ENCODE data around the gene LTK.

Gene LTK

DNA sequence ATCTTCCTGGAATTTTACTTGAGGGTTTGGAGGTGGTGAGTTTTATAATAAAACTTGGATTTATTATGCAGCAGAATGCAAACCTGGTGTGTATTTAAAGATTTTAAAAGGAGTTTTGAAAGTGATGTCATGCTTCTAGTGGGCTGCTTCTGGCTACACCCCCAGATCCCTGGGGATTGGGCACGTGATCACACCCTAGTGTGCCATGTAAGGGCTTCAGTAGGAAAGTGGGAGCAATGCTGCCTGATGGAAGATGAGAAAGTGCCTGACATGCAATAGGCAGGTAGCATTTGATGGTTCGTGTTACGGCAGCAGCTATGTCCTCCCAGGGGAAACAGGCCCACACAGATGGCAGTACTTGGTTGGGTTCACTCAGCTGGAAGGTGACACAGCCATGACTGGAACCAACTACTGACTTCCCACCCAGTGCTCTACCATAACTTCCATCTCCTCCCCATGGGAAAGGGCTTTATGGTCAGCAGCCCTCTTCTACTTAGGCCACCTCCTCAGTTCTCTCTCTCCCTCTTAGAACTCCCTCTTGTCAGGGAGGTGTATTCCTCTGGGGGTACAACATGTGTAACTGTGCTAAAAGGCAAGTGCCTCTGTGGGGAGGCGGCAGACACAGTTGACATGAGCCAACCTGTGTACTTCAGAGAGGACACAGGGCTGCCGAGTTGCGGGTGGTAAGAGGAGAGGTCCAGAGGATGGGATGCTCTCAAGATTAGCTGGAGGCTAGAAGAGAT is 14.3 kb downstream of the LTK start:
- Histone ChIP-seq H3K36me3 (ENCODE audit: control insufficient read depth, insufficient read depth, low read length) (no peaks in the 10 kb centered on the region), H3K4me3 (ENCODE audit: insufficient read depth, low read depth, low read length) (no peak overlapping the region), H3K27me3 (ENCODE audit: control insufficient read depth, insufficient read depth, low read length, poor library complexity, severe bottlenecking) (peaks cover 100% of the 10 kb centered on the region), H3K9me3 (ENCODE audit: control insufficient read depth, low read length) (no peaks in the 10 kb centered on the region), H3K27ac (ENCODE audit: insufficient read depth, low read depth, low read length, poor library complexity, severe bottlenecking) (no peak overlapping the region), H3K4me1 (ENCODE audit: control insufficient read depth, insufficient read depth, low read length) (peaks cover 29% of the 10 kb centered on the region)
- 82 to 88% methylated on average over 6 of the region's 6 CpGs for WGBS, 2 experiments

- no peaks in the 10 kb centered on the region for H3K36me3 ChIP-seq (ENCODE audit: control insufficient read depth, insufficient read depth, low read length)
- peaks cover 29% of the 10 kb centered on the region for H3K4me1 ChIP-seq (ENCODE audit: control insufficient read depth, insufficient read depth, low read length)
- WGBS, 2 experiments = 59 to 73% methylated on average over 1 to 2 of the region's 2 CpGs
- H3K27ac ChIP-seq (ENCODE audit: insufficient read depth, low read depth, low read length, poor library complexity, severe bottlenecking) = no peak overlapping the region
- H3K9me3 ChIP-seq (ENCODE audit: control insufficient read depth, low read length) = no peaks in the 10 kb centered on the region
- no peak overlapping the region for H3K4me3 ChIP-seq (ENCODE audit: insufficient read depth, low read depth, low read length)
- H3K27me3 ChIP-seq (ENCODE audit: control insufficient read depth, insufficient read depth, low read length, poor library complexity, severe bottlenecking) = peaks cover 100% of the 10 kb centered on the region
Measured at GRCh38 chr15:41498657-41499056, 15.0 kb downstream of the LTK start.

DNA sequence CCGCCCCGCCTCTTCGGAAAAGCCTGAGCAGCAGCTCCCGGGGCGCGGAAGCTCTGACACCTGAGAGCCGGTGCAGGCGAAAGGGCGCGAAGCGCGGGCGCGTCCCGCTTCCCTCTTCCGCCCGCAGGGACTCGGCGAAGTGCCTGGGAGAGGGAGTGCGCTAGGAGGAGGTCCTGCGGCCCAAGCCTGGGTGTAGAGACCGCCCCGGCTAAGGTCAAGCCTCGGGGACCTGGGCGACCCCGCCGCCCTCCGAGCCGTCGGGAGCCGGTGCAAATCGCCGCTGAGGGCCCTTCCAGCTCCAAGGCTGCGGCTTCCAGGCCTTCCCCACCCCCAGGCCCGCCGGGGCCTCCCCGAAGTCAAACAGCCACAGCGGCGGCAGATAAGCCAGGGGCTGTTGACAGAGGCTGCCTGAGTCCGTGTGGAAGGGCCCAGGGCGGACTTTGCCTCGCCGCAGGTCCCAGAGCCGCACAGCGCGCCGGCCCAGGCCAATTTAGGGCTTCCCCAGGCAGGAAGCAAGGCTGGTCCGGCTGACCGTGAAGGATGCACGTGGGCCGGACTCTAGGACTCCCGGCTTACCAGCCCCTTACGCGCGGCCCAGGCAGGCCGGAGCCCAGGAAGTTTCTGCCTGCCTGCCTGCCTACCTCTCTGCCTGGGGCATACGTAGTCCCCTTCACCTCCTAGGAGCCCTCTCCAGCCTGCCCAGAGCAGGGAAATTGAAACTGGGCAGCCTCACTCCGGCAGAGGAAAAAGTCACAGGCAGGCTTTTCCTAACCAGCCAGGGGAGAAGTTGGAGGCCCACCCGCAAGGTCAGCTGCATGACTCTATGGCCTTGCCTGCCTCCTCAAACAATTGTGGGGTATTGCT is 17.7 kb downstream of the LTK start:
- Histone ChIP-seq H3K36me3 (ENCODE audit: control insufficient read depth, insufficient read depth, low read length) (no peaks in the 10 kb centered on the region), H3K27me3 (ENCODE audit: control insufficient read depth, insufficient read depth, low read length, poor library complexity, severe bottlenecking) (peaks cover 100% of the 10 kb centered on the region), H3K9me3 (ENCODE audit: control insufficient read depth, low read length) (no peaks in the 10 kb centered on the region), H3K4me3 (ENCODE audit: insufficient read depth, low read depth, low read length) (peak overlapping the region; percentile 19), H3K27ac (ENCODE audit: insufficient read depth, low read depth, low read length, poor library complexity, severe bottlenecking) (no peak overlapping the region), H3K4me1 (ENCODE audit: control insufficient read depth, insufficient read depth, low read length) (peaks cover 14% of the 10 kb centered on the region)
- 6 to 7% methylated on average over 59 of the region's 59 CpGs for WGBS, 2 experiments

DNA sequence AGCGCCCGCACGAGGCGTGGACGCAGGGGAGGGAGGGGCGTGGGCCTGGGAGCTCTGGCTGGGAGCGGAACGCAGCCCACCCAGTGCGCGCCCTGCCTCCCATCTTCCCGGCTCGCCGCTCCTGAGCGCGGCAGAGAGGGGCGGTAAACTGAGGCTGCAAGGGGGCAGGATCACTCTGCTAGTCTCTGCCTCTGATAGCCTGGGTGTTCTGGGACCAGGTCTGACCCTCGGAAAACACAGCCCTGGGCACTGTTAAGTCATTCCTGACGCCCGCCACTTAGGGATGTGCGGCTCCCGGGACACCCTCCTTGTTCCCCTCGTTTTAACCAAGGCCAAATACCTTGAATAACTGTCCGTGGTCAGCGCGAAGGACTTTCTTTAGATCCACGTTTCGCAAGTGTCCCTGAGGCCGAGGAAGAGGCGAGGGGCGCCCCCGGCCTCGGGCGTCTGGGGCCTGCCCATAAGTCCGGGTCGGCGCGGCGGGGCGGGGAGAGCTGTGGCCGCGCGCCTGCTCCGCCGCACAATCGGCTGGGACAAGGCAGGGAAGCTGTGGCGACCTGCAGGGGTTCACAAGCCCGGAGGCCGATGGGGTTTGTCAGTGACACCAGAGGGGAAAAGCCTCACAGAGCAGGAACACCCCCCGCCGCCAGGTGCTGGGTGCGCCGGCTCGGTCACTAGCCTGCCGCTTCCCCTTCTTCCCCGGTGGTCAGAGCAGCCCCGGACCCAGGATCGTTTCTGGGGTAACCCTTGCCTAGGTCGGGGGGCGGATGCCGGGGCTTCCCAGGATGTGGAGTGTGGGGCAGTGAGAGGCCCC is 18.5 kb downstream of the LTK start:
- H3K4me1 ChIP-seq (ENCODE audit: control insufficient read depth, insufficient read depth, low read length) = peaks cover 14% of the 10 kb centered on the region
- H3K4me3 ChIP-seq (ENCODE audit: insufficient read depth, low read depth, low read length) = peak overlapping the region; percentile 19
- no peak overlapping the region for H3K27ac ChIP-seq (ENCODE audit: insufficient read depth, low read depth, low read length, poor library complexity, severe bottlenecking)
- no peaks in the 10 kb centered on the region for H3K36me3 ChIP-seq (ENCODE audit: control insufficient read depth, insufficient read depth, low read length)
- WGBS, 2 experiments = 3% methylated on average over 60 of the region's 60 CpGs
- H3K27me3 ChIP-seq (ENCODE audit: control insufficient read depth, insufficient read depth, low read length, poor library complexity, severe bottlenecking) = peaks cover 100% of the 10 kb centered on the region
- no peaks in the 10 kb centered on the region for H3K9me3 ChIP-seq (ENCODE audit: control insufficient read depth, low read length)

DNA sequence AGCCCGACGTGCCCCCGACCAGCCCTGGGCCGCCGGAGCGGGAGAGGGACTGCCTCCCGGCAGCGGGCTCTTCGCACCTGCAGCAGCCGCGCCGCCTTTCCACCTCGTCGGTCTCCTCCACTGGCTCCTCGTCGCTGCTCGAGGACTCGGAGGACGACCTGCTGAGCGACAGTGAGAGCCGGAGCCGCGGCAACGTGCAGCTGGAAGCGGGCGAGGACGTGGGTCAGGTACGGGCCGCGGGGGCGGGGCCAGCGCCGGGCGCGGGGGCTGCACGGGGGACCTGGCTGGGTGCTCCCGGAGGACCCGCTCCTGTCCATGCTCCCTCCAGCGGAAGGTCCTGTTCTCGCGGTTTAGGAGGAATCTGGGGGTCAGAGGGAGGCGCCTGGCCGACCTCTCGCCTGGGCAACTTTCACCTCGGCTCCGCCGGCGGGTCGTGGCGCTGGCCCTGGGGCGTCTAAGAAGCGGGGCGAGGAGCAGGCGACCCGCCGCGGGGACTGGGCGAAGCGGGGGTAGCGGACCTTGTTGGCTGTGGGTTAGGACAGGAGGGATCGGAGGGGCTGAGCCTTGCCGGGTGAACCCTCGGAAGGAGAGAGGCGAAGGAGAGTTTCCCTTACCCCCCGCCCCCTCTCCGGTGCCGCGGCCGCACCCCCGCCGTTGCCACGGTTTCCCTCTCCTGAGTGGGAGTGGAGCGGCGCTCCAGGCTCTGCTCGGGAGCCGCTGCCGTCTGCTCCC is 19.3 kb downstream of the LTK start:
- no peaks in the 10 kb centered on the region for H3K9me3 ChIP-seq (ENCODE audit: control insufficient read depth, low read length)
- H3K4me3 ChIP-seq (ENCODE audit: insufficient read depth, low read depth, low read length) = peak overlapping the region; percentile 55
- no peak overlapping the region for H3K27ac ChIP-seq (ENCODE audit: insufficient read depth, low read depth, low read length, poor library complexity, severe bottlenecking)
- H3K27me3 ChIP-seq (ENCODE audit: control insufficient read depth, insufficient read depth, low read length, poor library complexity, severe bottlenecking) = peaks cover 93% of the 10 kb centered on the region
- WGBS, 2 experiments = 2% methylated on average over 77 of the region's 77 CpGs
- H3K4me1 ChIP-seq (ENCODE audit: control insufficient read depth, insufficient read depth, low read length) = peaks cover 14% of the 10 kb centered on the region
- H3K36me3 ChIP-seq (ENCODE audit: control insufficient read depth, insufficient read depth, low read length) = no peaks in the 10 kb centered on the region

GRCh38 chr15:41493902-41494189 is 19.8 kb downstream of the LTK start:
- H3K4me3 ChIP-seq (ENCODE audit: insufficient read depth, low read depth, low read length) = peak overlapping the region; percentile 55
- no peak overlapping the region for H3K27ac ChIP-seq (ENCODE audit: insufficient read depth, low read depth, low read length, poor library complexity, severe bottlenecking)
- no peaks in the 10 kb centered on the region for H3K36me3 ChIP-seq (ENCODE audit: control insufficient read depth, insufficient read depth, low read length)
- WGBS, 2 experiments = 0 to 1% methylated on average over 41 of the region's 41 CpGs
- H3K4me1 ChIP-seq (ENCODE audit: control insufficient read depth, insufficient read depth, low read length) = peaks cover 14% of the 10 kb centered on the region
- H3K27me3 ChIP-seq (ENCODE audit: control insufficient read depth, insufficient read depth, low read length, poor library complexity, severe bottlenecking) = peaks cover 88% of the 10 kb centered on the region
- no peaks in the 10 kb centered on the region for H3K9me3 ChIP-seq (ENCODE audit: control insufficient read depth, low read length)

DNA sequence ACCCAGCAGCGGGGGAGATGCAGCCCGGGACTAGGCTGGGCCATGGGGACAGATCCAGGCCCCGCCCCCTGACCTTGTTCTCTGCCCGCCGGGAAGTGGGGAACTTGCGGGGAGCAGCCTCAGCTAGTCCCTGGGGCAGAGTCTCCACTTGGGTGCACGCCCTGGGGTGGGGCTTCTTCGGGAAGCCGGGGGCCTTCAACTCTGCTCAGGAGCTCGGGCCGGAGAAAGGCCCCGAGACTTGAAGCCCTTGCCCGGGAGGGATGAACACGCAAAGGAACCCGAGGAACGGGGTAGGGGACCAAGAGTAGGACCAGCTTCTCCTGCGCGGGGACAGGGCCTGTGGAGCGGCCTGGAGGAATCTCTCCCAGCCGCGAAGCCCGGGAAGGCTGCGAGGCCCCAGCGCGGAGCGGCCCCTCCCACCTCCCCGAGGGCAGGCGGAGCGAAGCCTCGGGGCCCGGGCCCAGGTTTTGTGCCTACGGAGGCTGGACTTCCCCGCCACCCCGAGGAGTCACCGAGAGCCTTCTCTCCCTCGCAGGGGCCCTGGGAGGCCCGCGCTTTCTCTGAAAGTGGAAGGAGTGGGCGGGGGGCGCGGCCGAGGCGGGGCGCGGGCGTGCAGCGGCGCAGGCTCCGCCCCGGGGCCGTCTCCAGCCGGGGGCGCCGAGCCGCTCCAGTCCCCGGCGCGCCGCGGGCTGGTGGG is 20.3 kb downstream of the LTK start, which contains the start of gene ITPKA:
TSS of gene ITPKA (plus strand) at position 670 of the 697 bp plus-strand sequence. CDS start 54 bp downstream, outside the sequence.
- Histone ChIP-seq H3K27me3 (ENCODE audit: control insufficient read depth, insufficient read depth, low read length, poor library complexity, severe bottlenecking) (peaks cover 83% of the 10 kb centered on the region), H3K9me3 (ENCODE audit: control insufficient read depth, low read length) (no peaks in the 10 kb centered on the region), H3K4me3 (ENCODE audit: insufficient read depth, low read depth, low read length) (peak within 1 kb of the TSS; percentile 55), H3K27ac (ENCODE audit: insufficient read depth, low read depth, low read length, poor library complexity, severe bottlenecking) (no peak within 1 kb of the TSS), H3K4me1 (ENCODE audit: control insufficient read depth, insufficient read depth, low read length) (peaks cover 14% of the 10 kb centered on the region), H3K36me3 (ENCODE audit: control insufficient read depth, insufficient read depth, low read length) (no peaks in the 10 kb centered on the region)
- 0 to 1% methylated on average over 60 of the region's 60 CpGs for WGBS, 2 experiments

- H3K27me3 ChIP-seq (ENCODE audit: control insufficient read depth, insufficient read depth, low read length, poor library complexity, severe bottlenecking) = peaks cover 77% of the 10 kb centered on the region
- WGBS, 2 experiments = 11 to 13% methylated on average over 15 of the region's 15 CpGs
- no peaks in the 10 kb centered on the region for H3K36me3 ChIP-seq (ENCODE audit: control insufficient read depth, insufficient read depth, low read length)
- H3K4me1 ChIP-seq (ENCODE audit: control insufficient read depth, insufficient read depth, low read length) = peaks cover 14% of the 10 kb centered on the region
- peak overlapping the region; percentile 55 for H3K4me3 ChIP-seq (ENCODE audit: insufficient read depth, low read depth, low read length)
- no peak overlapping the region for H3K27ac ChIP-seq (ENCODE audit: insufficient read depth, low read depth, low read length, poor library complexity, severe bottlenecking)
- no peaks in the 10 kb centered on the region for H3K9me3 ChIP-seq (ENCODE audit: control insufficient read depth, low read length)
Measured at GRCh38 chr15:41492597-41493204, 20.9 kb downstream of the LTK start.

DNA sequence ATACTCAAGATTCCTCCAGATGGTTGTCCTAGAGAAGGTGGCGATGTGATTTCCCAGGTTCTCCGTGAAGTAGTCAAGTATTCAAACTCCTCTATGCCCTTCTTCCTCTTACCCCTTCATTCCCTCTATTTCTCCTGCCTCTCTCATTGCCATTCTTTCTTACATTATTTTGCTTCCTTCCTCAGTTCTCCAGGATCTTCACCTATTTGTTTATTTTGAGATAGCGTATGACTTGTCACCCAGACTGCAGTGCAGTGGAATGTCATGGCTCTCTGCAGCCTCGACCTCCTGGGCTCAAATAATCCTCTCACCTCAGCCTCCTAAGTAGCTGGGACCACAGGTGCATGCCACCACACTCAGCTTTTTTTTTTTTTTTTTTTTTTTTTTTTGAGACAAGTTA is 21.7 kb downstream of the LTK start:
- Histone ChIP-seq H3K36me3 (ENCODE audit: control insufficient read depth, insufficient read depth, low read length) (no peaks in the 10 kb centered on the region), H3K27me3 (ENCODE audit: control insufficient read depth, insufficient read depth, low read length, poor library complexity, severe bottlenecking) (peaks cover 68% of the 10 kb centered on the region), H3K9me3 (ENCODE audit: control insufficient read depth, low read length) (no peaks in the 10 kb centered on the region), H3K4me1 (ENCODE audit: control insufficient read depth, insufficient read depth, low read length) (peaks cover 14% of the 10 kb centered on the region), H3K27ac (ENCODE audit: insufficient read depth, low read depth, low read length, poor library complexity, severe bottlenecking) (no peak overlapping the region), H3K4me3 (ENCODE audit: insufficient read depth, low read depth, low read length) (no peak overlapping the region)
- 86 to 96% methylated on average over 4 of the region's 4 CpGs for WGBS, 2 experiments
